Activated effector memory CD4-positive, alpha-beta T cell treated with Interleukin-2 at 50 U/mL for 16 hours (primary cell): Measurements from ENCODE around the gene ANO6.

ENCODE experiments used
- DNase-seq: peaks from one replicate; pipeline ENCODE4 v3.0.0-alpha.2; 2020

ANO6 gene

GRCh38 chr12:45473636-45474035, 257.7 kb downstream of the ANO6 start:
- no peak for DNase-seq

- DNase-seq: no peak
These were observed 259.7 kb downstream of the ANO6 start for GRCh38 chr12:45475594-45475993.

GRCh38 chr12:45477526-45477925, 261.6 kb downstream of the ANO6 start:
- DNase-seq: no peak

- DNase-seq: no peak
These were observed 263.0 kb downstream of the ANO6 start for GRCh38 chr12:45478931-45479330.

GRCh38 chr12:45481746-45482145, 265.9 kb downstream of the ANO6 start:
- DNase-seq: no peak

- no peak for DNase-seq
These were observed 267.7 kb downstream of the ANO6 start for GRCh38 chr12:45483571-45483970.
